ENCODE data around the gene ABHD17B. TPM values are rescaled to one million over a fixed set of nuclear protein-coding genes. Genes with fewer than 3 reads are reported as not detected.

Gene ABHD17B
- polyA plus RNA-seq, 1 donor, result 29.9 TPM

GRCh38 chr9:71822456-71822855 is 88.5 kb downstream of the ABHD17B start:
- DNase-seq, result no peak

DNA sequence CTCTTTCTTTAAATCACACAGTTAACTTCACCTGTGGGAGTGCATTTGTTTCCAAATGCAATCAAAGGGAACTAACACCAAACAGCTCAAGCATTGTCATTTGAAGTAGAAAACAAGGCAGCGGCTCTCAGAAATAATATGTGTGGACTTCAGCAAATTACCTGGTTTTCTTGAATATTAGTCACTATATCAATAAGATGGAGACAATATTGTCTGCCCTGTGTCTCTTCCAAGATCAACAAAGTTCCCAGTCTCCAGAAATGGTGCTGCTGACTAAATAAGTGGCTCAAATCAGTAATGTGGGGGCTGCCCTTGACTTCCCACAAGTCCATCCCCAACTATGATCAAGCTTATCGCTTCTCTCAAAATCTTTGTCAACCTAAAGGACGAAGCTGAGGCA is 89.6 kb downstream of the ABHD17B start:
- DNase-seq, result no peak

- DNase-seq, result no peak
These were observed 90.5 kb downstream of the ABHD17B start for GRCh38 chr9:71820403-71820921.

- DNase-seq, result peak; percentile 29
These were observed 91.8 kb downstream of the ABHD17B start for GRCh38 chr9:71819115-71819739.

DNA sequence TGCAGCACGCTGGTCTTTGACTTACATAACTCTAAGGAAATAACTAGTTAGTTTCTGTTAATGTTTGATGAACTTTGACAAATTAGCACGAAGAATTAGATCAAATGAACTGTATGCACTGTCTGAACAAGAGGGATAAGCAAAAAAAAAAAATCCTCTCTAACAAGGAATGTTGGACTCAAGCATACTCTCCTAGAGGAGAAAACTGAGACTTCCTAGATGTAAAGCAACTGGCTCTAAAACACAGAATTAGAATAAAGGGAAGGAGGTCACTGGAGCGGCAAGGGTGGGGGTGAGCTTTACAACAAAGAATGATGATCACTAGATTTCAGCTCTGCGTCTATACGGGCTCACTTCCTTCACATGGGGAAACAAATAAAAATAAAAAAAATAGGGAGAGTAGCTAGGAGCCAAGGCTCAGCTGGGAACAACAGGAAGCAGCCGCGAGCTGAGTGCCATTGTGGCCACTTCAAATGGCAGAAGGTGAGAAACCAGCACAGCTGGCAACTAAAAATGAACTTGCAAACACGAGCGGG is 94.0 kb downstream of the ABHD17B start:
- DNase-seq, result peak; percentile 3

Other genes starting within 250 kb of the ABHD17B start
- gene CEMIP2, start 142.7 kb downstream of the ABHD17B start, polyA plus RNA-seq (ENCODE audit: insufficient read length), result 34.3 TPM
- gene C9orf85, start 446 bp upstream of the ABHD17B start, polyA plus RNA-seq (ENCODE audit: insufficient read length), result 21.8 TPM
- not detected for gene C9orf57, start 149.4 kb upstream of the ABHD17B start, polyA plus RNA-seq (ENCODE audit: insufficient read length)
- 0.47 TPM for gene GDA, start 238.2 kb upstream of the ABHD17B start, polyA plus RNA-seq (ENCODE audit: insufficient read length)